ENCODE data around the gene ADGRG2.
"Not testable (repeated sequence)": the region's sequence is repeated elsewhere in the genome, so short reads cannot be mapped to it uniquely, and the experiment has no call there.

ADGRG2 gene

GRCh38 chrX:18981124-18981807 lies 141.0 kb downstream of the ADGRG2 start:
- Histone ChIP-seq H2AFZ (ENCODE audit: low read depth, low read length) (no peak overlapping the region), H2BK5ac (ENCODE audit: low read depth, low read length, poor library complexity, severe bottlenecking) (no peak overlapping the region), H2AK5ac (ENCODE audit: low read length, severe bottlenecking) (no peak overlapping the region), H3K4me2 (ENCODE audit: low read length, poor library complexity, severe bottlenecking) (no peak overlapping the region), H3K36me3 (ENCODE audit: control insufficient read depth in 1 of 2, insufficient read depth in 2 of 2, low read depth in 1 of 2, low read length in 2 of 2) (no peaks in the 10 kb centered on the region), H2BK120ac (ENCODE audit: low read depth, low read length) (no peak overlapping the region), H3K4me3 (ENCODE audit: insufficient read depth in 1 of 2, low read depth in 1 of 2, low read length in 2 of 2) (no peak overlapping the region), H4K91ac (ENCODE audit: low read length) (no peak overlapping the region), H3K79me1 (replicated peaks; ENCODE audit: low read length, poor library complexity, severe bottlenecking) (peaks cover 2% of the 10 kb centered on the region), H4K8ac (ENCODE audit: low read length) (no peak overlapping the region), H3K18ac (ENCODE audit: low read depth in 1 of 2, low read length in 2 of 2) (no peak overlapping the region), H3K23ac (ENCODE audit: low read length in 2 of 2) (no peak overlapping the region), H3K9me3 (ENCODE audit: control insufficient read depth, low read length) (no peaks in the 10 kb centered on the region), H3K9ac (ENCODE audit: low read length) (no peak overlapping the region), H3K27ac (ENCODE audit: low read length, poor library complexity, severe bottlenecking) (no peak overlapping the region), H3K27me3 (ENCODE audit: control insufficient read depth in 1 of 2, insufficient read depth in 1 of 2, low read length in 2 of 2) (no peaks in the 10 kb centered on the region), H3K4ac (ENCODE audit: low read depth in 1 of 2, low read length in 2 of 2) (no peak overlapping the region), H2BK15ac (ENCODE audit: low read depth, poor library complexity, severe bottlenecking) (no peak overlapping the region), H2BK12ac (ENCODE audit: low read length in 2 of 2) (no peak overlapping the region), H3K4me1 (ENCODE audit: control insufficient read depth, insufficient read depth, low read depth, low read length) (peaks cover 3% of the 10 kb centered on the region), H3K14ac (ENCODE audit: low read length in 2 of 2) (no peak overlapping the region)
- no peak for DNase-seq
- WGBS: 89% methylated on average over 4 of the region's 6 CpGs

DNA sequence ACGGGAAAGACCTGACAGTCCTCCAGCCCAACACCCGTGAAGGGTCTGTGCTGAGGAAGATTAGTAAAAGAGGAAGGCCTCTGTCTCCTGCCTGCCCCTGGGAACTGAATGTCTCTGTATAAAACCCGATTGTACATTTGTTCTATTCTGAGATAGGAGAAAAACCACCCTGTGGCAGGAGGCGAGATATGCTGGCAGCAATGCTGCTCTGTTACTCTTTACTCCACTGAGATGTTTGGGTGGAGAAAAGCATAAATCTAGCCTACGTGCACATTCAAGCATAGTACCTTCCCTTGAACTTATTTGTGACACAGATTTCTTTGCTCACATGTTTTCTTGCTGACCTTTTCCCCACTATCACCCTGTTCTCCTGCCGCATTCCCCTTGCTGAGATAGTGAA lies 142.0 kb downstream of the ADGRG2 start:
- H4K91ac ChIP-seq (ENCODE audit: low read length); H3K4ac ChIP-seq (ENCODE audit: low read depth in 1 of 2, low read length in 2 of 2); H3K14ac ChIP-seq (ENCODE audit: low read length in 2 of 2); H3K79me1 ChIP-seq (replicated peaks; ENCODE audit: low read length, poor library complexity, severe bottlenecking); H3K9me3 ChIP-seq (ENCODE audit: control insufficient read depth, low read length); H2BK15ac ChIP-seq (ENCODE audit: low read depth, poor library complexity, severe bottlenecking); H2BK5ac ChIP-seq (ENCODE audit: low read depth, low read length, poor library complexity, severe bottlenecking); H2AK5ac ChIP-seq (ENCODE audit: low read length, severe bottlenecking); H2AFZ ChIP-seq (ENCODE audit: low read depth, low read length); H3K27ac ChIP-seq (ENCODE audit: low read length, poor library complexity, severe bottlenecking); H3K23ac ChIP-seq (ENCODE audit: low read length in 2 of 2); H3K27me3 ChIP-seq (ENCODE audit: control insufficient read depth in 1 of 2, insufficient read depth in 1 of 2, low read length in 2 of 2); H3K36me3 ChIP-seq (ENCODE audit: control insufficient read depth in 1 of 2, insufficient read depth in 2 of 2, low read depth in 1 of 2, low read length in 2 of 2); H3K4me2 ChIP-seq (ENCODE audit: low read length, poor library complexity, severe bottlenecking); H3K9ac ChIP-seq (ENCODE audit: low read length); H2BK12ac ChIP-seq (ENCODE audit: low read length in 2 of 2); H3K4me3 ChIP-seq (ENCODE audit: insufficient read depth in 1 of 2, low read depth in 1 of 2, low read length in 2 of 2); H4K8ac ChIP-seq (ENCODE audit: low read length); H3K18ac ChIP-seq (ENCODE audit: low read depth in 1 of 2, low read length in 2 of 2); H3K4me1 ChIP-seq (ENCODE audit: control insufficient read depth, insufficient read depth, low read depth, low read length); H2BK120ac ChIP-seq (ENCODE audit: low read depth, low read length); DNase-seq: not testable (repeated sequence)
- WGBS: 84% methylated on average over 4 of the region's 6 CpGs

- Histone ChIP-seq H3K79me1 (replicated peaks; ENCODE audit: low read length, poor library complexity, severe bottlenecking) (peaks cover 3% of the 10 kb centered on the region), H2BK15ac (ENCODE audit: low read depth, poor library complexity, severe bottlenecking) (no peak overlapping the region), H3K4ac (ENCODE audit: low read depth in 1 of 2, low read length in 2 of 2) (no peak overlapping the region), H3K4me2 (ENCODE audit: low read length, poor library complexity, severe bottlenecking) (no peak overlapping the region), H3K18ac (ENCODE audit: low read depth in 1 of 2, low read length in 2 of 2) (no peak overlapping the region), H3K27ac (ENCODE audit: low read length, poor library complexity, severe bottlenecking) (no peak overlapping the region), H4K8ac (ENCODE audit: low read length) (no peak overlapping the region), H3K4me3 (ENCODE audit: insufficient read depth in 1 of 2, low read depth in 1 of 2, low read length in 2 of 2) (no peak overlapping the region), H2AK5ac (ENCODE audit: low read length, severe bottlenecking) (no peak overlapping the region), H3K9ac (ENCODE audit: low read length) (no peak overlapping the region), H2AFZ (ENCODE audit: low read depth, low read length) (no peak overlapping the region), H4K91ac (ENCODE audit: low read length) (no peak overlapping the region), H3K36me3 (ENCODE audit: control insufficient read depth in 1 of 2, insufficient read depth in 2 of 2, low read depth in 1 of 2, low read length in 2 of 2) (no peaks in the 10 kb centered on the region), H3K23ac (ENCODE audit: low read length in 2 of 2) (no peak overlapping the region), H3K4me1 (ENCODE audit: control insufficient read depth, insufficient read depth, low read depth, low read length) (peaks cover 1% of the 10 kb centered on the region), H3K14ac (ENCODE audit: low read length in 2 of 2) (no peak overlapping the region), H2BK12ac (ENCODE audit: low read length in 2 of 2) (no peak overlapping the region), H2BK5ac (ENCODE audit: low read depth, low read length, poor library complexity, severe bottlenecking) (no peak overlapping the region), H3K9me3 (ENCODE audit: control insufficient read depth, low read length) (no peaks in the 10 kb centered on the region), H3K27me3 (ENCODE audit: control insufficient read depth in 1 of 2, insufficient read depth in 1 of 2, low read length in 2 of 2) (no peaks in the 10 kb centered on the region), H2BK120ac (ENCODE audit: low read depth, low read length) (no peak overlapping the region)
- DNase-seq: no peak
- over 99% methylated on average over 5 of the region's 7 CpGs for WGBS
Measured at GRCh38 chrX:18974993-18975392, 147.3 kb downstream of the ADGRG2 start.

DNA sequence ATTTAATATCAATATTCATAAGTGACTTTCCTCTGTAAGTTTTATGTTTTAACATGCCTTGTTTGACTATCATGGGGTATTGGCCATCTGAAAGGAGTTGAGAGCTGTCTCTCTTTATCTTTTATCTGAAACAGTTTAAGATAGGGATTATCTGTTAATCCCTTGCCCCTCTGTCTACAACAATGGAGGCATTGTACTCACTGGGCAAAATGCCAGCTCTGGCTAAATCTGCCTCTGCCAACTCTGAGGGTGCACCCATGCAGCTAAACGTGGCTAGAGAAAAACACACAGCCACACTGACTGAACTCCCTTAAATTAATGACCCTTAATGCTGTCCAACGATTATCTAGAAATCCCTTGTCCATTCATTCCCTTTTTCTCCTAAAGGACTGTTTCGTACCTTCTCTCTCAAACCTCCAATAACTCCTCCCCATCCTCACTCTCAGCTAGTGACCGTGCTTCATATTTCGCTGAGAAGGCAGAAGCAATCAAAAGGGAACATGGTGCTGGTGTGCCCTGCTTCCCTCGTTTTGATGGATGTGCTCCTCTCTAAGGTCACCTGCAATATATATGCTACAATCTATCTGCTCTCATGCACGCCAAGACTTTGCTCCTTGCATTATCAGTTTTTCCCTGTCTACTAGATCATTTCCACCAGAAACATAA lies 148.6 kb downstream of the ADGRG2 start:
- no peak overlapping the region for H2AK5ac ChIP-seq (ENCODE audit: low read length, severe bottlenecking)
- no peak overlapping the region for H2BK5ac ChIP-seq (ENCODE audit: low read depth, low read length, poor library complexity, severe bottlenecking)
- no peaks in the 10 kb centered on the region for H3K36me3 ChIP-seq (ENCODE audit: control insufficient read depth in 1 of 2, insufficient read depth in 2 of 2, low read depth in 1 of 2, low read length in 2 of 2)
- H2BK15ac ChIP-seq (ENCODE audit: low read depth, poor library complexity, severe bottlenecking): no peak overlapping the region
- H3K4me2 ChIP-seq (ENCODE audit: low read length, poor library complexity, severe bottlenecking): no peak overlapping the region
- H3K27ac ChIP-seq (ENCODE audit: low read length, poor library complexity, severe bottlenecking): no peak overlapping the region
- H3K4me3 ChIP-seq (ENCODE audit: insufficient read depth in 1 of 2, low read depth in 1 of 2, low read length in 2 of 2): no peak overlapping the region
- H3K14ac ChIP-seq (ENCODE audit: low read length in 2 of 2): no peak overlapping the region
- H4K8ac ChIP-seq (ENCODE audit: low read length): no peak overlapping the region
- H3K9me3 ChIP-seq (ENCODE audit: control insufficient read depth, low read length): no peaks in the 10 kb centered on the region
- DNase-seq: no peak
- no peak overlapping the region for H2BK12ac ChIP-seq (ENCODE audit: low read length in 2 of 2)
- 92% methylated on average over 7 of the region's 7 CpGs for WGBS
- H3K4me1 ChIP-seq (ENCODE audit: control insufficient read depth, insufficient read depth, low read depth, low read length): peaks cover 1% of the 10 kb centered on the region
- no peak overlapping the region for H3K23ac ChIP-seq (ENCODE audit: low read length in 2 of 2)
- no peak overlapping the region for H3K4ac ChIP-seq (ENCODE audit: low read depth in 1 of 2, low read length in 2 of 2)
- H3K79me1 ChIP-seq (replicated peaks; ENCODE audit: low read length, poor library complexity, severe bottlenecking): peaks cover 3% of the 10 kb centered on the region
- no peaks in the 10 kb centered on the region for H3K27me3 ChIP-seq (ENCODE audit: control insufficient read depth in 1 of 2, insufficient read depth in 1 of 2, low read length in 2 of 2)
- H2AFZ ChIP-seq (ENCODE audit: low read depth, low read length): no peak overlapping the region
- no peak overlapping the region for H4K91ac ChIP-seq (ENCODE audit: low read length)
- no peak overlapping the region for H3K9ac ChIP-seq (ENCODE audit: low read length)
- no peak overlapping the region for H3K18ac ChIP-seq (ENCODE audit: low read depth in 1 of 2, low read length in 2 of 2)
- no peak overlapping the region for H2BK120ac ChIP-seq (ENCODE audit: low read depth, low read length)

Measured in mesenchymal stem cell (in vitro differentiated cells and primary cell).